Uterus (tissue), 3 donors: Measurements from ENCODE around the gene MSL3B.
A peak's percentile ranks its signal among the peaks of the same experiment; 100 is the strongest.

Source experiments
- DNase-seq, 2 donors: peaks; one replicate each; pipeline ENCODE4 v3.0.0-alpha.2; 2019 to 2020
- H3K27ac ChIP-seq, 2 donors: fragments of 200-600 bp; sonication (generic); 1 replicate in 1 of 2; 2 replicates in 1 of 2; pipeline ENCODE4 v1.5.1; 2016 to 2018
- H3K27me3 ChIP-seq, 2 donors: fragments of 200-600 bp; sonication (generic); one replicate each; pipeline ENCODE4 v1.5.1; 2018 to 2019; ENCODE audit warnings: control low read depth in 1 of 2
- H3K36me3 ChIP-seq, 2 donors: fragments of 200-600 bp; sonication (generic); one replicate each; pipeline ENCODE4 v1.5.1; 2019; ENCODE audit warnings: control low read depth in 1 of 2
- H3K4me1 ChIP-seq, 2 donors: fragments of 200-600 bp; sonication (generic); one replicate each; pipeline ENCODE4 v1.5.1; 2018 to 2019; ENCODE audit warnings: control low read depth in 1 of 2
- H3K4me3 ChIP-seq, 2 donors: fragments of 200-600 bp; sonication (generic); 1 replicate in 1 of 2; 2 replicates in 1 of 2; pipeline ENCODE4 v1.5.1; 2018 to 2019; ENCODE audit warnings: mild to moderate bottlenecking in 1 of 2
- H3K9me3 ChIP-seq, 2 donors: fragments of 200-600 bp; sonication (generic); one replicate each; pipeline ENCODE4 v1.5.1; 2019; ENCODE audit warnings: control low read depth in 1 of 2
- CTCF ChIP-seq, 4 experiments: fragments of 200-600 bp in 2 of 4; fragments of 450-650 bp in 2 of 4; sonication (generic) in 2 of 4; IDR thresholded peaks; one replicate each; pipeline ENCODE4 v1.5.1; 2016 to 2019; ENCODE audit warnings: antibody characterized with exemption in 4 of 4, mild to moderate bottlenecking in 2 of 4, moderate library complexity in 1 of 4
- POLR2A ChIP-seq, 2 donors: fragments of 450-650 bp; IDR thresholded peaks; one replicate each; pipeline ENCODE4 v1.6.1; 2016; ENCODE audit warnings: antibody characterized with exemption in 2 of 2, mild to moderate bottlenecking in 1 of 2, moderate library complexity in 1 of 2
- intact Hi-C: fragments of 100-400 bp; cut with DNase I; formaldehyde crosslinking; loops from one replicate; pipeline ENCODE4 v1.15.1; 2023; ENCODE audit warnings: low total_unique reads
- donor health status: DM: yes; HTN: yes; CAD: no.

The MSL3B gene

GRCh38 chr2:233832869-233833311 lies 35.3 kb downstream of the MSL3B start:
- H3K9me3 ChIP-seq = no peaks in the 10 kb centered on the region

GRCh38 chr2:233832414-233832813 lies 35.8 kb downstream of the MSL3B start:
- H3K27me3 ChIP-seq = no peaks in the 10 kb centered on the region
- TF ChIP-seq CTCF (IDR thresholded peaks at IDR 0.05) (no peak), POLR2A (IDR thresholded peaks at IDR 0.05) (no peak)
- H3K36me3 ChIP-seq = no peaks in the 10 kb centered on the region
- intact Hi-C loops = no loop called here
- no peaks in the 10 kb centered on the region for H3K4me1 ChIP-seq
- H3K27ac ChIP-seq = no peak overlapping the region
- H3K4me3 ChIP-seq = no peak overlapping the region
- no peaks in the 10 kb centered on the region for H3K9me3 ChIP-seq
- DNase-seq = no peak

More at GRCh38 chr2:233832869-233833311, 35.3 kb downstream of the MSL3B start:
- Histone ChIP-seq H3K27ac (no peak overlapping the region), H3K36me3 (no peaks in the 10 kb centered on the region), H3K27me3 (no peaks in the 10 kb centered on the region), H3K4me1 (no peaks in the 10 kb centered on the region), H3K4me3 (no peak overlapping the region)
- no peak for TF ChIP-seq POLR2A (IDR thresholded peaks at IDR 0.05)
- no peak for TF ChIP-seq CTCF (IDR thresholded peaks at IDR 0.05)
- intact Hi-C loops = no loop called here
- DNase-seq = peak in 1 of 2 donors; percentile 25

- TF ChIP-seq CTCF (IDR thresholded peaks at IDR 0.05) (no peak), POLR2A (IDR thresholded peaks at IDR 0.05) (no peak)
Observed at GRCh38 chr2:233831861-233832260, 36.3 kb downstream of the MSL3B start.

GRCh38 chr2:233831011-233831721 lies 37.0 kb downstream of the MSL3B start:
- no peak overlapping the region for H3K27ac ChIP-seq
- H3K4me3 ChIP-seq = no peak overlapping the region
- H3K36me3 ChIP-seq = no peaks in the 10 kb centered on the region
- no peak for DNase-seq
- H3K27me3 ChIP-seq = no peaks in the 10 kb centered on the region
- H3K4me1 ChIP-seq = no peaks in the 10 kb centered on the region
- TF ChIP-seq POLR2A (IDR thresholded peaks at IDR 0.05) = no peak
- no peak for TF ChIP-seq CTCF (IDR thresholded peaks at IDR 0.05)
- no peaks in the 10 kb centered on the region for H3K9me3 ChIP-seq
- intact Hi-C loops = no loop called here

More at GRCh38 chr2:233831861-233832260, 36.3 kb downstream of the MSL3B start:
- intact Hi-C loops = no loop called here
- no peaks in the 10 kb centered on the region for H3K36me3 ChIP-seq
- H3K4me3 ChIP-seq = no peak overlapping the region
- no peaks in the 10 kb centered on the region for H3K27me3 ChIP-seq
- H3K4me1 ChIP-seq = no peaks in the 10 kb centered on the region
- no peaks in the 10 kb centered on the region for H3K9me3 ChIP-seq
- H3K27ac ChIP-seq = no peak overlapping the region
- DNase-seq = no peak

- no peaks in the 10 kb centered on the region for H3K27me3 ChIP-seq
- no peaks in the 10 kb centered on the region for H3K9me3 ChIP-seq
- intact Hi-C loops = no loop called here
- H3K4me1 ChIP-seq = no peaks in the 10 kb centered on the region
- H3K36me3 ChIP-seq = no peaks in the 10 kb centered on the region
- TF ChIP-seq CTCF (IDR thresholded peaks at IDR 0.05) (no peak), POLR2A (IDR thresholded peaks at IDR 0.05) (no peak)
- no peak overlapping the region for H3K27ac ChIP-seq
- H3K4me3 ChIP-seq = no peak overlapping the region
- no peak for DNase-seq
Observed at GRCh38 chr2:233830111-233830802, 37.9 kb downstream of the MSL3B start.
